LHCN-M2 (cell line): ENCODE measurements around the gene ZNF26. TPM values are rescaled to one million over a fixed set of nuclear protein-coding genes. Genes with fewer than 3 reads are reported as not detected.
"Not testable (repeated sequence)": the region's sequence is repeated elsewhere in the genome, so short reads cannot be mapped to it uniquely, and the experiment has no call there.

Experiments used
- DNase-seq: peaks from one replicate; pipeline ENCODE4 v3.0.0-alpha.2; 2012; ENCODE audit warnings: low read depth
- polyA plus RNA-seq: library from polyadenylated mRNA; unstranded; fragments of >200 nt; gene quantifications from one replicate; pipeline ENCODE4 v1.2.1, GENCODE V29; 2012; ENCODE audit warnings: missing spikeins
- total RNA-seq: library from RNA; depleted of rRNA; stranded (reverse); fragments of >200 nt; gene quantifications from 2 replicates; pipeline ENCODE4 v1.2.3, GENCODE V29; 2014; rRNA removed

The ZNF26 gene, protein sequence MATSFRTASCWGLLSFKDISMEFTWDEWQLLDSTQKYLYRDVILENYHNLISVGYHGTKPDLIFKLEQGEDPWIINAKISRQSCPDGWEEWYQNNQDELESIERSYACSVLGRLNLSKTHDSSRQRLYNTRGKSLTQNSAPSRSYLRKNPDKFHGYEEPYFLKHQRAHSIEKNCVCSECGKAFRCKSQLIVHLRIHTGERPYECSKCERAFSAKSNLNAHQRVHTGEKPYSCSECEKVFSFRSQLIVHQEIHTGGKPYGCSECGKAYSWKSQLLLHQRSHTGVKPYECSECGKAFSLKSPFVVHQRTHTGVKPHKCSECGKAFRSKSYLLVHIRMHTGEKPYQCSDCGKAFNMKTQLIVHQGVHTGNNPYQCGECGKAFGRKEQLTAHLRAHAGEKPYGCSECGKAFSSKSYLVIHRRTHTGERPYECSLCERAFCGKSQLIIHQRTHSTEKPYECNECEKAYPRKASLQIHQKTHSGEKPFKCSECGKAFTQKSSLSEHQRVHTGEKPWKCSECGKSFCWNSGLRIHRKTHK
- total RNA-seq = 16.2 and 16.3 TPM in 2 replicates
- polyA plus RNA-seq = 2.9 TPM

DNA sequence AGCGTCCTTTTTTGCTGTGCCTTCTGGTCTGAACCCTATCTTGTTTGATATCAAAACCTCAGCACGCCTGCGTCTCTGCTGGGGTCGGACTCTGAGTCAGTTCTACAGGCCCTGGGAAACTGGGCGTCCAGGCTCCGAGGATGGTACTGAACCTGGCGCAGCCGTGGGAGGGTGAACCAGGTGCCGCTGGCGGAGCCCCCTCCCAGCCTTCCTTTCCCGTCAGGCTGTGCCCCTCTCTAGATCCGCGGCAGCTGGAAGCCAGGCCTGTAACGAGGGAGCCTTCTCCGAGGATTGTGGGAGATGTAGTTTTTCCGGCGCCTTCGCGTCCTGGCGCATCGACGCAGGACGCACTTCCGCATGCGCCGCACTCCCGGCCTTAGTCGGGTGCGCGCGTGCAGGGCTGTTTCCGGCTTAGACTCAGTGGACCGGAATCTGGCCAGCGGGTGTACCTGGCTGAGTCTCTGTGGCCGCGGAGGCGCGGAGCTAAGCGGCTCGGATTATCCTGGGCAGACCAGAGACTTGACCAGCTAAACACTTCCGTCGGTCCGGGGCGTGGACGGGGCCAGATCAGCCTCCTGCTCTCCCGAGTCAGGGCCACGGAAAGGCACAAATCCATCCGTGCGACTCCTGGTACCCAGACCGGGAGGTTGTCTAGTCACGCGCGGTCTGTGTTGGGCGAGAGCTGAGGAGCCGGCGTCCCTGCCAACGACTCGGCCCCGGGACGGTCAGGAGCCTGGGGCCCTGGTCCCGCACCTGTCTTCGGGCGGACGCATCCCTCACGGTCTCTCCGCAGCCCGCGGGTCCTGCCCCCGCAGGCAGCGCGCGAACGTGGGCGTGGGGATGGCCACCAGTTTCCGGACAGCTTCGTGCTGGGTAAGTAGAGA, at the start of gene ZNF26:
Gene ZNF26 (plus strand): TSS at position 367 of the 884 bp plus-strand sequence. CDS start 474 bp downstream, at position 841.
- DNase-seq = peak; percentile 89

DNA sequence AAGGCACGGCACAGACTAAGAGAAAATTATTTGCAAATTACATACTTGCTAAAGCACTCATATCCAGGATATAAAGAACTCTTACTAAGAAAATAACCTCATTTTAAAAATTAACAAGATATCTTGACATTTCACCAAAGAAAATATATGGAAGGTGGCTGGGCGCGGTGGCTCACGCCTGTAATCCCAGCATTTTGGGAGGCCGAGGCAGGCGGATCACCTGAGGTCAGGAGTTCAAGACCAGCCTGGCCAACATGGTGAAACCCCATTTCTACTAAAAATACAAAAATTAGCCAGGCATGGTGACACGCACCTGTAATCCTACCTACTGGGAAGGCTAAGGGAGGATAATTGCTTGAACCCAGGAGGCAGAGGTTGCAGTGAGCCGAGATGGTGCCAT, 49.2 kb upstream of the ZNF26 start:
- DNase-seq = not testable (repeated sequence)

GRCh38 chr12:132937476-132937875, 48.7 kb upstream of the ZNF26 start:
- no peak for DNase-seq

GRCh38 chr12:132938807-132939206, 47.4 kb upstream of the ZNF26 start:
- DNase-seq = not testable (repeated sequence)

DNA sequence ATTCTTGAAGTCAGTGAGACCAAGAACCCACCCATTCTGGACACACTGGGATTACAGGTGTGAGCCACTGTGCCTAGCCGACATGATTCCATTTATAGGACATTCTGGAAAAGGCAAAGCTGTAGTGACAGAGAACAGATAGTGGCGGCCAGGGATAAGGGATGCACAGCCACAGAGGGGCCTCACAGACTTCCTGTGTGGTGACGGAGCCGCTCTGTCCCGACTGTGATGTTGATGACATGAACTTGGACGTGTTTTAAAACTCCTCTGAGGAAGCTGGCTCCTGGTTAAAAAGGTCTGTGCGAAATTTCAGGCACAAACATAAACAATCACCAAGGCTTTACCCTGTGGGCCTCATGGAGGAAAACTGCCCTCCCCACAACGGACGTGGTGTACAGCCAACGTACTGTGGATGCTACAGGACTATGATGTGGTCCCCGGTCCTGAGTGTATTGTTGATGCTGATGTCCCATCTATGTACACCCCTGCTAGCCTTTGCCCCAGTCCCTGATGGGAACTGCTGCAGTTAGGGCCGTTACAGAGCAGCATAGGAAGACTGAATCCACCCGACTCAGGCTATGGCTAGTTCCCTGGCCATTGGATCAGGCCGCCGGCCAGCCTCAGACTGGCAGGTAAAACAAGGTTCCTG, 46.0 kb upstream of the ZNF26 start:
- no peak for DNase-seq

- DNase-seq = no peak
These were observed 44.7 kb upstream of the ZNF26 start for GRCh38 chr12:132941336-132941954.

DNA sequence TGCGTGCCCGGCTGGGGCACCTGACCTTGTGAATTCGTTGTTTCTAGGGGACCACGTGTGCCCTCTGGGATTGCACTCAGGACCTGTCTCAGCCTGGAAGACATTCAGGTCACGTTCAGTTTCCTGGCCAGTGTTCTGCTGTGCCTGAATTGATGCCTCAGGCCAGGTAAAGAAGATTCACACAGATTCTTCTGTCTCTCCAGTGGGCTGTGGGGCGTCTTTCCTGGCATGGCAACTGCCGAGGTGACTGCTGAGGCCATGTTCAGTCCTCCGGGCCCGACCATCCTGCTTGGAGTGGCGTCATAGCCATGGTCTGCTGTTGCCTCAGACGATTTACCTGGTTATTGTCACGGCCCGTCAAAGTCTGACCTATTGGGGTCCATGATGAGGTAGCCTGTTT, 43.6 kb upstream of the ZNF26 start:
- no peak for DNase-seq

GRCh38 chr12:132945806-132946205, 40.4 kb upstream of the ZNF26 start:
- no peak for DNase-seq

DNA sequence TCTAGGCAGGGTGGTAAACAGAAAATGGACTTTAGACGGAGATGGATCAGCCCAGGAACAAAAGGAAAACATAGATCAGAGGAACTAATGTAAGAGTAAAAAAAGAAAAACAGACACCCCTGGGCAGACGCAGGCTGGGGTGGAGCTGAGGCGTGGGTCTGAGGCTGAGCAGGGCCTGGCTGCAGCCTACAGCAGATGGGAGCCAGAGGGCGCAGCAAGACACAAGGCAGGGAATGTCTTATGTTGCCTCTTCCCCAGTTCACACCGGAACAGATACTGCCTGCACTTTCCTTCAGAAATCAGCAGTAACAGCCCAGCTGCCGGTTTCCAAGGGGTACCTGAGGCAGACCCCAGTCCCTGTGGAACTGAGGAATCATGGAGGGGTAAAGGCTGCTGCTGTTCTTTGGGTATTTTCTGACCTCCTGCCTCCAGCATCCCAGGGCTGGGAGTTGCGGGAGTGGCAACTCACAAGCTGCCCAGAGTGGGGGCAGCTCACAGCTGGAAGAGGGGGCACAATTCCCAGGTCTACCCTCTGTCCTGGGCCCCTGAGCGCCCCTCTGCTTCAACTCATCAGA, 39.8 kb upstream of the ZNF26 start:
- DNase-seq = no peak

- no peak for DNase-seq
These were observed 37.8 kb upstream of the ZNF26 start for GRCh38 chr12:132948146-132949066.

DNA sequence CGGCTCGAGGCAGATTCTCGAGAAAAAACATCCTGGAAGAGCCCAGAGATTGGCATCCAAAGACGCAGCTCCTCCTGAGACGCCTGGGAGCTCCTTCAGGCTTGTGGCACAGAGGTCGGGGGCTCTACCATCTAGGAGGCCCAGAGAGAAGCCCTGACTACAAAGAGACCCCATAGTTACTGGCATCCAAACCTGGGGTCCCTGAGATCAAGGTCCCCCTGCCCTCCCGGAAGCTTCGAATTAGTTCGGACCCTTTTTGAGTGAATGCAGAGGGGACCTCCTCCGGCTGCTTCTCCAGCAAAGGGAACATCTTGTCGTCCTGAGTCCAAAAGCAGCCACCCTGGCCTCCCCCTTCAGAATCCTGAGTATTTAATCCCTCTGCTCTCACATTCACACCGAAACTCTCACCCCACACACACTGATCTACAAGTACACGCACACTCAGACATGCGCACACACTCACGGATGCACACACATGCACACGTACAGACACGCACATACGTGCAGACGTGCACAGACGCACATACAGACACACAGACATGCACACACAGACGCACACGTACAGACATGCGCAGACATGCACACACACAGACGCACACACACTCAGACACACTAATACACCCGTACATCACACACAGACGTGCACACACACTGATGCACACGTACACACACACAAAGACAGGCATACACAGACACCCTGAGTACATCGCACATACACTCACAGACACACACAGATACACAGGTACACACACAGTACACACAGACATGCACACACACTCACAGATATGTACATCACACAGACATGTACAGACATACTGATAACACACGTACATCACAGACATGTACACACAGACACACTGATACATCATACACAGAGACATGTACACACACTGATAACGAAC, 36.0 kb upstream of the ZNF26 start:
- DNase-seq = no peak

GRCh38 chr12:132950844-132951535, 35.2 kb upstream of the ZNF26 start:
- DNase-seq = no peak

GRCh38 chr12:132951649-132952048, 34.5 kb upstream of the ZNF26 start:
- no peak for DNase-seq

- DNase-seq = no peak
These were observed 33.6 kb upstream of the ZNF26 start for GRCh38 chr12:132952371-132953162.

- DNase-seq = no peak
These were observed 33.1 kb upstream of the ZNF26 start for GRCh38 chr12:132953163-132953425.

DNA sequence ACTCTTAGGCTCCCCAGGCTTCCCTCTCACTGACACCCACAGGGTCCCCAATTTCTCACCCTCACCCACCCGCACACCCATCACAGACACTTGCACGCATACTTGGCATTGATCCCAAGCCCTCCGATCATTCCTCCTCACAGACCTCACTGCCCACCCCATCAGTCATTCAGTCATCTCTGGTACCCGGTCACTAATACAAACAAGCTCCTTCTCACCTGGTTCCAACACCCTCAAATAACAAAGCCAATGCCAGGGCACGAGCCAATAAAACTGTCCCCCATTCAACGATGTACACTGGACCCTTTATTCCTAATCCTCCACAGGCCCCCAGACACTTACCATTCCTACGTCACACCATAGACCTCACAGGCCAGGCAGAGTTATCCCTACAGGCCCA, 32.4 kb upstream of the ZNF26 start:
- no peak for DNase-seq

DNA sequence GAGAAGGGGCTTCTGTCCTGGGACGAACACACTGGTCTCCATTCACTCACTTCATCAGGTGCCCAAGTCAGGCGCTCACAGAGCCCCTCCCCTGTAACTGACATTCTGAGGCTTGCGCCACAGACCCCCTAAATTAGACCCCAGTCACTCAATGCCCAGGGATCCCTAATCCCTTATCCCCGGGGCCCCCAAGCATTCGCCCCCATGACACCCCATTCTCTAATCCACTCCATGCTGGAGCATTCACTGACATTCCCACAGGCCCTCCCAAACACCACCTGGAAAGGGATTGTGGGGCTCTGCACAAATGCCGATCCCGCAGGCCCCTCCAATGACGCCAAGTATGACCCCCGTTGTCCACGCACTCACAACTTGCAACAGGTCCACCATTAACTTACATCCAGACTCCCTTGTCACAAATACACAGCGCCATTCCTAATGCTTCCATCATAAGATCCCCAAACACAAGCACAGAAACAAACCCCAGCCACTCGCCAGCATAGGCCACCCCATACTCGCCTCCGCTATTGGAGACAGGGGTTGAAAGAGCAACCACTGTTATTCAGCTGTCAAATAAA, 31.6 kb upstream of the ZNF26 start:
- no peak for DNase-seq
